ENCODE results near the gene NUDT1.

NUDT1 gene

GRCh38 chr7:2224934-2225333 is 17.1 kb upstream of the NUDT1 start:
- DNase-seq = no peak

GRCh38 chr7:2225336-2225735 is 16.7 kb upstream of the NUDT1 start:
- DNase-seq = no peak

GRCh38 chr7:2225830-2226229 is 16.2 kb upstream of the NUDT1 start:
- no peak for DNase-seq

GRCh38 chr7:2227699-2228098 is 14.3 kb upstream of the NUDT1 start:
- no peak for DNase-seq

- no peak for DNase-seq
These were observed 13.1 kb upstream of the NUDT1 start for GRCh38 chr7:2228921-2229320.

- DNase-seq = no peak
These were observed 12.6 kb upstream of the NUDT1 start for GRCh38 chr7:2229467-2229866.

- no peak for DNase-seq
These were observed 11.8 kb upstream of the NUDT1 start for GRCh38 chr7:2230226-2230625.

- no peak for DNase-seq
These were observed 11.1 kb upstream of the NUDT1 start for GRCh38 chr7:2230882-2231281.

- DNase-seq = no peak
These were observed 9.8 kb upstream of the NUDT1 start for GRCh38 chr7:2231992-2232765.

- DNase-seq = peak; percentile 95
These were observed 9.1 kb upstream of the NUDT1 start, which contains the start of gene MAD1L1 for GRCh38 chr7:2232766-2233520. TSS of gene MAD1L1 (minus strand) at chr7:2232945. CDS start at chr7:2230133, 2,812 bp downstream.

GRCh38 chr7:2233926-2234325 is 8.1 kb upstream of the NUDT1 start:
- DNase-seq = no peak

GRCh38 chr7:2237109-2237602 is 4.9 kb upstream of the NUDT1 start:
- DNase-seq = no peak

GRCh38 chr7:2239242-2239641 is 2.8 kb upstream of the NUDT1 start:
- no peak for DNase-seq

GRCh38 chr7:2242541-2243429 is 759 bp downstream of the NUDT1 start:
- DNase-seq = no peak

GRCh38 chr7:2243458-2243857 is 1.4 kb downstream of the NUDT1 start:
- DNase-seq = no peak

GRCh38 chr7:2244404-2244995 is 2.5 kb downstream of the NUDT1 start:
- DNase-seq = no peak

- no peak for DNase-seq
These were observed 4.1 kb downstream of the NUDT1 start for GRCh38 chr7:2245883-2246675.

- DNase-seq = no peak
These were observed 5.3 kb downstream of the NUDT1 start for GRCh38 chr7:2247141-2247995.

- no peak for DNase-seq
These were observed 7.1 kb downstream of the NUDT1 start for GRCh38 chr7:2248984-2249694.

GRCh38 chr7:2249744-2250323 is 7.8 kb downstream of the NUDT1 start:
- DNase-seq = no peak

All from NCI-H1092 (cell line).